K562 (cell line): ENCODE measurements around the gene OLIG1. TPM values are rescaled to one million over a fixed set of nuclear protein-coding genes. Genes with fewer than 3 reads are reported as not detected.

ENCODE experiments used
- FIP1L1 ChIP-seq: fragments of 200-400 bp; formaldehyde crosslinking; IDR thresholded peaks from 2 replicates; pipeline ENCODE4 v1.6.1; 2018; ENCODE audit warnings: mild to moderate bottlenecking, low read depth, low read length; ENCODE audit not compliant: poor library complexity, severe bottlenecking
- FOXM1 ChIP-seq, 2 experiments: fragments of 450-650 bp in 1 of 2; sonication (generic) in 1 of 2; formaldehyde crosslinking in 1 of 2; IDR thresholded peaks; 2 replicates each; pipeline versions ENCODE4 v1.6.1 to v1.9.0; 2017 to 2022; ENCODE audit warnings: low read depth in 2 of 2, mild to moderate bottlenecking in 2 of 2, missing genetic modification reagents in 1 of 2, moderate library complexity in 1 of 2
- HIVEP1 ChIP-seq: fragments of 250-450 bp; sonication (Bioruptor Pico); IDR thresholded peaks from 2 replicates; pipeline ENCODE4 v1.4.0; 2020; ENCODE audit warnings: mild to moderate bottlenecking
- IFI16 ChIP-seq: fragments of 250-450 bp; sonication (Bioruptor Pico); IDR thresholded peaks from 2 replicates; pipeline ENCODE4 v2.1.2; 2022; ENCODE audit warnings: mild to moderate bottlenecking, inconsistent platforms
- MCM7 ChIP-seq, 2 experiments: fragments of 450-650 bp; IDR thresholded peaks; 2 replicates each; pipeline ENCODE4 v1.6.1; 2016 to 2018
- RNF2 ChIP-seq: sonication (generic); IDR thresholded peaks from 2 replicates; pipeline ENCODE4 v1.6.1; 2016
- STAG1 ChIP-seq: sonication (generic); formaldehyde crosslinking; IDR thresholded peaks from 2 replicates; pipeline ENCODE4 v1.5.0; 2020; ENCODE audit warnings: missing genetic modification reagents, borderline replicate concordance
- TAF1 ChIP-seq: IDR thresholded peaks from 2 replicates; pipeline ENCODE4 v1.6.1; 2011; ENCODE audit warnings: mild to moderate bottlenecking, low read length, moderate library complexity; ENCODE audit not compliant: insufficient read depth, control insufficient read depth, severe bottlenecking; ENCODE audit errors: extremely low read depth
- ZBTB26 ChIP-seq: fragments of 450-650 bp; formaldehyde crosslinking; IDR thresholded peaks from 2 replicates; pipeline ENCODE4 v1.4.0; 2022; ENCODE audit warnings: missing genetic modification characterization
- ZNF134 ChIP-seq: fragments of 250-450 bp; sonication (Bioruptor Pico); conservative IDR thresholded peaks from 2 replicates; pipeline ENCODE4 v1.4.0; 2020
- ZNF212 ChIP-seq: fragments of 450-650 bp; formaldehyde crosslinking; IDR thresholded peaks from 2 replicates; pipeline ENCODE4 v1.4.0; 2020; ENCODE audit warnings: mild to moderate bottlenecking
- ZNF830 ChIP-seq: fragments of 250-450 bp; sonication (Bioruptor Pico); IDR thresholded peaks from 2 replicates; pipeline ENCODE4 v1.5.0; 2021; ENCODE audit warnings: mild to moderate bottlenecking
- polyA plus RNA-seq, 8 experiments: library from polyadenylated mRNA; depleted of rRNA in 4 of 8; stranded (reverse) in 5 of 8; unstranded in 3 of 8; fragments of >200 nt; fragmentation: Nextera tagmentation in 2 of 8; fragmentation: Illumina TruSeq in 1 of 8; extraction: Ambion mirVana in 2 of 8; extraction: Trizol in 1 of 8; gene quantifications; 2 replicates each; pipeline versions ENCODE4 v1.2.1 to v1.2.3, GENCODE V29; 2011 to 2014; ENCODE audit warnings: inconsistent platforms in 1 of 8, missing spikeins in 1 of 8
- total RNA-seq, 7 experiments: library from RNA; depleted of rRNA in 6 of 7; stranded (reverse); fragments of >200 nt in 6 of 7; fragmentation: Illumina TruSeq in 2 of 7; extraction: Trizol in 2 of 7; gene quantifications; 2 replicates each; pipeline versions ENCODE4 v1.2.1 to v1.2.3, GENCODE V29; 2011 to 2021; ENCODE audit warnings: low replicate concordance in 1 of 7

OLIG1 gene
- total and polyA plus RNA-seq, 9 of the 15 experiments (the other 6 are each of a cell fraction or from before 2014, with no cell fraction given): not detected

GRCh38 chr21:33022828-33023573 lies 46.9 kb upstream of the OLIG1 start (continued):
- TF ChIP-seq STAG1 (CRISPR knock-in tag): no peak
- TF ChIP-seq ZBTB26: no peak
- TF ChIP-seq FOXM1 (IDR thresholded peaks at IDR 0.05; ENCODE audit: low read depth): no peak
- no peak for TF ChIP-seq FOXM1 (CRISPR knock-in tag; IDR thresholded peaks at IDR 0.05; ENCODE audit: low read depth)
- TF ChIP-seq HIVEP1 (CRISPR knock-in tag): no peak
- no peak for TF ChIP-seq ZNF830
- no peak for TF ChIP-seq IFI16 (CRISPR knock-in tag)
- no peak for TF ChIP-seq TAF1
- no peak for TF ChIP-seq ZNF212 (CRISPR knock-in tag)
- TF ChIP-seq MCM7 (IDR thresholded peaks at IDR 0.05): no peak
- no peak for TF ChIP-seq RNF2
- TF ChIP-seq FIP1L1: no peak
- no peak for TF ChIP-seq ZNF134 (CRISPR knock-in tag)
